SIG-M5 (cell line): ENCODE data around the gene SH3BP5.

Experiments used
- DNase-seq: peaks from one replicate; lab custom pipeline; 2025; lab: John Stamatoyannopoulos, UW

SH3BP5 gene

DNA sequence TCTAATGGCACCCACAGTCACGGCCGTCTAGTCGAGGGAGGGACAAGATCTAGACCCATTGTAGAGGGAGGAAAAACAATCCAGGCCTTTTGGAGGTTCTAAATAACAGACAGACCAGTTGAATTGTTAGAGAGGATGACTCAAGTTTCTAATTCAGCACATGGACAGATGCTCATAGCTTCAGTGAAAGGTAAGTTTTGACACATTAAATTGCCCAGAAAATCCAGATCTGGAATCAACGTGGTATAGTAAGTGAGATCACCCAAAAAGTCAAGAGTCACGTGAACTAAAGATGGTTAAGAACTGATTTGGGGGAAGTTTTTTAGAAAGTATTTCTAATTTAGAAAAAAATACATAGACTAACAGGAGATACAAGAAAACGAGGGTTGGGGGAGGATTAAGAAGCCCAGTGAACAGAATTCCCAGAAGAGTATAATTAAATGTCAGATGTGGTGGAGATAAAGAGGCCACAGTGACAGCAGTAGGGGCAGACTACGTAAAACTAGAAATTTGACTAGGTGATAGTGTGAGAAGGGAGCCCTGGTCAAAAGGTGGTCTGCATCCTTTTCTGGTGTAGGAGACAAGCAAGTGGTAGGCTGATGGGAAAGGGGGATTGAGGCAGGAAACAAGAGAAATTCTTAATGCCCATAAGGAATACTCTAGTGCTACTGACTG is 79.2 kb downstream of the SH3BP5 start:
- DNase-seq, result no peak

DNA sequence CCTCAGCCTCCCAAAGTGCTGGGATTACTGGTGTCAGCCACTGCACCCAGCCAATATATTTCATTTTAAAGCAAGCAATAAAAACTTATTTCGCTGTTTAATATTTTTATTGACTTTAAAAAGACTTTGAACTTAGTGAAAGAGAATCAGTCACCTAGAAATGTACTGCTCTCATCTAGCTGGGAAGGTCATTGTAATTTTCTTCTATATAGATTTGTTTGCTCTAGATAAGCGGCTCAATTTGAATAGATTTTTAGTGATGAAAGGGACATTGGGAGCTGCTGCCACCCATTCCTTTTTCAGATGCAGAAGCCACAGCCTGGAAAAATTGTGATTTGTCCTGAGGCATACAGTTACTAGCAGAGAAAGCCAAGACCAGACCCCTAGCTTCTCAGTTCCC is 86.2 kb downstream of the SH3BP5 start:
- DNase-seq, result no peak

DNA sequence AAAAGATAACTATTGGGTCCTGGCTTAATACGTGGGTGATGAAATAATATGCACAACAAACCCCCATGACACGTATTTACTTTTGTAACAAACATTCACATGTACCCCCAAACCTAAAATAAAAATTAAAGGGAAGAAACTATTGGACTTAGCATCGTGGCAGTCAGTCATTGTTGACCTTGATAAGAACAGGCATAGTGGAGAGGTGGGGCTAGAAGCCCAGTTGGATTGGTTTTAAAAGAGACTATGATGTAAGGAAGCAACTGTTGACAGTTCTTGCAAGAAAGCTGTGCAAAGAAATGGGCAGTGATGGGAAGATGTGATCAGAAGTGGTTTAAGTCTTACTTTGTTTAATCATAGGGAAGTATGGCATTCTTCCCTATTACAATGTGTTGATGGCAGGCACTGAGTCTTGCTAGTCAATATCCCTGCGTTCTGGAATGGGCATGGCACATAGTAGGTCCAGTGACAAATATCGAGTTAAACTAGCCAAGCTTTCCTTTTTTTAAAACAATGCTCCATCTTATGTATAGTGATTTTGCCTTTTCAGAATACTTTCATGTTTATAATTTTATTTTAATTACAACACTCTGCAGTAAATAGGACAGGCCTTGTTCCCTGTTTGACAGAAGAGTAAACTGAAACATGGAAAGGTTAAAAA is 88.4 kb downstream of the SH3BP5 start:
- no peak for DNase-seq

DNA sequence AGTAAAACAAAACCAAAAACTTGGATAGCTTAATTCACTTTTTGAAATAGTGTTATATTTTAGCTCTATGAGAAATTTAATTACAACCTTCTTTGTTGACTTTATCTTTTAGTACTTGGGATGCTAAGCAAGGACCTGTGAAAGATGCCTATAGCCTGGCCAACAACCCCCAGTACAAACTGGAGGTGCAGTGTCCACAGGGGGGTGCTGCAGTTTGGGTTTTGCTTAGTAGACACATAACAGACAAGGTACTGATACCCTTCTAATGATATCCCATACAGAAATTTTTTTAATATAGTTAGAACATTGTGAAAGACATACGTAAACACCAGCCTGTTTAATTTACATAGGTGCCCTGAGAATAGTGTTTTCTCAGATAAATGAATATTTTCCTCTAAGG is 91.0 kb downstream of the SH3BP5 start:
- no peak for DNase-seq

DNA sequence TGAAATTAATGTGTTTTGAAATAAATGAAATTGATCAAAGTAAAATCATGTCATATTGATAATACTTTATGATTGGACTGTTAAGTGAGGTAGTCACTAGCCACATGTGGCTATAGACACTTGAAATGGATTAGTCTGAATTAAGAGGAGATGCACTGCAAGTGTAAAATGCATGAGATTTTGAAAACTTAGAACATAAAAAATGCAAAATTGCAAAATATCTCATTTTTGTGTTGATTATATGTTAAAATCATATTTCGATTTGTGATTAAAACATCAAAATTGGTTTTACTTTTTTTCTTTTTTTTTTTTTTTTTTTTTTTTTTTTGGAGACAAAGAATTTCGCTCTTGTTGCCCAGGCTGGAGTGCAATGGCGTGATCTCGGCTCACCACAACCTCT is 103.1 kb downstream of the SH3BP5 start:
- no peak for DNase-seq

DNA sequence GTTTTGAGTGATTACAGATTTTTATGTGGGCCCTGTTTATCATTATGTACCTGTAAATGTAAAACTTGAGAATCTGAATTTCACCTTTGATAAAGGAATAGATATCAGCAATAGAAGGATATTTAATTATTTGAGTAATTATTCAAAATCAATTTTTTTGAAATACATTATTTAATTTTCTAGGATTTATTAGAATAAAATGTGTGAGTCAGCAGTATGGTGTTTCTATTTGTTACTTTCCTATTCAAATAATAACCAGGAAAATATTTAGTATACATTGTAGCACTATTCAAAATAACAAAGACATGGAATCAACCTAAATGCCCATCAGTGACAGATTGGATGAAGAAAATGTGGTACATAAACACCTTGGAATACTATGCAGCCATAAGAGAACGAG is 104.2 kb downstream of the SH3BP5 start:
- DNase-seq, result no peak

DNA sequence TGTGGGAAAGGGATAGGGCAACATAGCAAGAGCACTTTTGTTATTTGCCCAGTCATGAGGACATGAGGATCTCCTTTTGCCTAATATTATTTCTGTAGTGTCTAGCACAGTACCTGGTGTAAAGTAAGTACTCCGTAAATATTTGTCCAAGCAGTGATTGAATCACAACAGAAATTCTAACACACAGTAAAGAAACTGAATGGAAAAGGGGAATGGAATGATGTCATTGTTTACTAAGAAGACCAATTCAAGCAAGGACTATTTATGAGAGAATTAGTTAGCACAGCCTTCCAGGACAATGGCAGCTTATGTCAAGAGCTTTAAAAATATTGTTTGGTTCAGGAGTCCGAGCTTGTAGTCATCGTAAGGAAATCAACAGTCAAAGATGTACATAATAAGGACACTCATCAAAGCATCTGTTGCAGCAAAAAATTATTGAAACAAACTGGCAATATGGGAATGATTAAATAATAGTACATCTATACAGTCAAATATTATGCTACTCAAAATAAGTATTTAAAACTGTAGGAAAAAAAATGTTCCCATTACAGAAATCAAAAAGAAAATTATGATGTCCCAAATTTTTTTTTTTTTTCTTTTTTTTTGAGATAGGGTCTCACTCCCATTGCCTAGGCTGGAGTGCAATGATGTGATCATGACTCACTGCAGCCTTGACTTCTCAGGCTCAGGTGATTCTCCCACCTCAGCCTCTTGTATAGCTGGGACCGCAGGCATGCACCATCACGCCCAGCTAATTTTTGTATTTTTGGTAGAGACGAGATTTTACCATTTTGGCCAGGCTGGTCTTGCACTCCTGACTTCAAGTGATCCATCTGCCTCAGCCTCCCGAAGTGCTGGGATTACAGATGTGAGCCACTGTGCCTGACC is 108.5 kb downstream of the SH3BP5 start:
- no peak for DNase-seq

DNA sequence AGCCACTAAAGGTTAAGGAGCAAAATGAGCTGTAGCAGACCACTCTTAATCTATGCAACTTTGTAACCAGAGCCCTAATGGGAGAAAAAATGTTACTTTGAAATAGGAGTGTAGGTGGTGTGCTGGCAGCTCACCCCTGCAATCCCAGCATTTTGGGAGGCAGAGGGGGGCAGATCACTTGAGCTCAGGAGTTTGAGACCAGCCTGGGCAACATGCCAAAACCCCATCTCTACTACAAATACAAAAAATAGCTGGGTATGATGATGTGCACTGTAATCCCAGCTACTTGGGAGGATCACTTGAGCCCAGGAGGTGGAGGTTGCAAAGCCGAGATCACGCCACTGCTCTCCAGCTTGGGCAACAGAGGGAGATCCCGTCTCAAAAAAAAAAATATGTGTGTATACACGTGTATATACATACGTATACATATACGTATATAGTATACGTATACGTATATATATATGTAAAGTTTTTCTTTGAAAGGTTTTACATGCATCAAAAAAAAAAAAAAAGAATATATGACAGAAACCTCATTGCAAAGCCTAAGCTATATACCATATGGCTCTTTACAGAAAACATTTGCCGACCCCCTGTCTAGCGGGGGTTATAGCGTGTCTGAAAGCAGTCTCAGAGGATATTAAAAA is 110.7 kb downstream of the SH3BP5 start:
- no peak for DNase-seq

DNA sequence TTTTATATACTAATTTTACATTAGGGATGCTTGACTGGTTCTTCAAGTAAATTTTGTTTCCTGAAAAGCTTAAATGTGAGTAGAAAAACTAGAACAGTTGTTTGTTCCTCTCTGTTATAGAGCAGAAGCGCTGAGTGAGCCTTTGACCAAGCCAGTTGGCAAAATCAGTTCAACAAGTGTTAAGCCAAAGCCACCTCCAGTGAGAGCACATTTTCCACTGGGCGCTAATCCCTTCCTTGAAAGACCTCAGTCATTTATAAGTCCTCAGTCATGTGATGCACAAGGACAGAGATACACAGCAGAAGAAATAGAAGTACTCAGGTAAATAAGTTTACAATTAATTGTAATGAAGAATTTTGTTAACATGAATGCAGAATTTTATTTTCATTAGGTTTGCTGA is 111.7 kb downstream of the SH3BP5 start:
- no peak for DNase-seq

DNA sequence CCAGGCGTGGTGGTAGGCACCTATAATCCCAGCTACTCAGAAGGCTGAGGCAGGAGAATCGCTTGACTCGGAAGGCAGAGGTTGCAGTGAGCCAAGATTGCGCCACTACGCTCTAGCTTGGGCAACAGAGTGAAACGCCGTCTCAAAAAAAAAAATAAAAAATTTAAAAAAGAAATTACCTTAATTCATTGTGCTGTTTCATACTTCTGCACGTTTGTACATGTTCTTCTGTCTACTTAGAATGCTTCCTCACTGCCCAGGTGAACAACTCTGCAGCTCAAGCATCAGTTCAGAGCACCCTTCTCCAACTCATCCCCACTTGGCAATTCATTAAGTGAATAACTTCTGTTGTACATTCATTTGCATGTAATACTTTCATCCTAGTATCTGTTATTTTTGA is 112.3 kb downstream of the SH3BP5 start:
- no peak for DNase-seq

DNA sequence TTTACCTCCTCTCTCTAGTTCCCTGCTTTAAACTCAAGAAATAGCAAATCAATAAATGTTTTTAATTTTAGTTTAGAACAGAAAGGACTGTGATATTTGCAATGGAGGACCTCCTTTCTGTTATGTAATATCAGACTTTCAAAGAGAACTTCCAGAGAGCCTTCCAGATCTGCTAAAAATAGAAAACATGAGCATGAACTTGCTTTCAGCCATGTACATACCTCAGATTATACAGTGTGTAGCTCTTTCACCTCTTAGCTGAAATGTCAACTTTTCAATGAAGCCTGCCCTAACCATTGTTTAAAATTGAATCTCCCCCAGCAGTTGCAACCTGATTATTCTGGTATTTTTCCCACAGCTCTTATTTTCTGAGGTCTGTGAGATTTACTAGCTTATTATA is 113.7 kb downstream of the SH3BP5 start:
- DNase-seq, result no peak

DNA sequence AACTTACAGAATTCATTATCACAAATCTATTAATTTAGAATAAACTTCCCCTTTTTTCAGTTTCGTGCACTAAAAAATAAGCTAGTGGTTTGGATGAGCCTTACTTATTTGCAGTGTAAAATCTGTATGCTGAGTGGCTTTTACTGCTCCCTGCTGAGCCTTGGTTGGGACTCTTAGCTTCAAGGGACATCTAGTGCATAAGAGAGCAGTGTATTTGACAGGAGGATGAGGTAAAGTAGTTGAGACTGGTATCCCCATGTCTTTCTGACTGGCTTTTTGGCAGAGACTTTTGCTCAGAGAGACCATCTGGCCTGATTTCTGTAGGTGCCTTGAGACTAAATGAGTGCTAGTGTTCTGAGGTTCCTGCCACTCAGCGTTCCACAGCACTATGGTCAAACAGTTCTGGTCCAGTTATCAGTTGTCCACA is 114.5 kb downstream of the SH3BP5 start:
- no peak for DNase-seq

DNA sequence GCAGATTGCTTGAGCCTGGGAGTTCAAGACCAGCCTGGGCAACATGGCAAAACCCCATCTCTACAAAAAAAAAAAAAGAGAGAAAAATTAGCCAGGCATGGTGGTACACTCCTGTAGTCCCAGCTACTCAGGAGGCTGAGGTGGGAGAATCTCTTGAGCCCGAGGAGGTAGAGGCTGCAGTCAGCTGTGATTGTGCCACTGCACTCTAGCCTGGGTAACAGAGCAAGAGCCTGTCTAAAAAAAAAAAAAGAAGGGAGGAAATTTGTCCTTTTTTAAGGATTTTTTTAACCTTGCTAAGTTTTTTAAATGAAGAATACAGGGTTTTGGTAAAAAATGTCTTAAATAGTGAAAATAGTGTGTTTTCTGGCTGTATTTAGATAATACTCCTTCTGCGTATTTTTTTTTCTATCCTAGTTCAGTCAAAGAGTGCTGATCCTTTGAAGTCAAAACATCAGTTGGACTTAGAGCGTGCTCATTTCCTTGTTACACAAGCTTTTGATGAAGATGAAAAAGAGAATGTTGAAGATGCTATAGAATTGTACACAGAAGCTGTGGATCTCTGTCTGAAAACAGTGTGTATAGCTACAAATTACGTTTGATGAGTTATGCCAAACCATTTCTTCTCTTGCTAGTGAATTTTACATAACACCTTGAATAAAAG is 115.2 kb downstream of the SH3BP5 start:
- DNase-seq, result no peak

DNA sequence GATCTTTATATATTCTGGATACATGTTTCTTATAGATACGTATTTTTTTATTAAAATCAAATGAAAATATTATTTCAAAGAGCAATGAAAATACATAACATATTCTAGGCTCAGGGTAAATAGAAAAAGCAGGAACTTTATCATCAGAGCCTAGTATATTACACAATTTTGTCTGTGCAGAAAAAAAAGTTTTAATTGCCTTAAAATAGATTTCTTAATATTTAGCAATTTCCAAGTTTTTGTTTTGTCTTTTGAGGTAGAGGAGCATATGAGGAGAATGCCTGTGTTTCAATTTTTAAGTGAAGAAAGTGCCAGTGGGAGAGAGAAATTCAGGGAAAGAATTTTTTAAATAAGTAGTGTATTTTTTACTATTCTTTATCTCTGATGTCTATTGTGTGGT is 115.9 kb downstream of the SH3BP5 start:
- DNase-seq, result no peak

DNA sequence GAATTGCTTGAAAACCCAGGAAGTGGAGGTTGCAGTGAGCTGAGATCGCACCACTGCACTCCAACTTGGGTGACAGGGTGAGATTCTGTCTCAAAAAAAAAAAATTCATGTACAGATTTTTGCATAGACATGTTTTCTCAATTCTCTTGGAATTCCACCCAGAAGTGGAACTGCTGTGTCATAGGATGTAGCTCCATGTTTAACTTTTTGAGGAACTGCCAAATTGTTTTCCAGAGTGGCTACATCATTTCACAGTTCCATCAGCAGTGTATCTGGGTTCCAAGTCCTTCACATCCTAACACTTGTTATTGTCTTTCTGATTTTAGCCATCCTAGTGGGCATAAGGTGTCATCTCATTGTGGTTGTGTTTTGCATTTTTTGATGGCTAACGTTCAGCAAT is 116.4 kb downstream of the SH3BP5 start:
- DNase-seq, result no peak

DNA sequence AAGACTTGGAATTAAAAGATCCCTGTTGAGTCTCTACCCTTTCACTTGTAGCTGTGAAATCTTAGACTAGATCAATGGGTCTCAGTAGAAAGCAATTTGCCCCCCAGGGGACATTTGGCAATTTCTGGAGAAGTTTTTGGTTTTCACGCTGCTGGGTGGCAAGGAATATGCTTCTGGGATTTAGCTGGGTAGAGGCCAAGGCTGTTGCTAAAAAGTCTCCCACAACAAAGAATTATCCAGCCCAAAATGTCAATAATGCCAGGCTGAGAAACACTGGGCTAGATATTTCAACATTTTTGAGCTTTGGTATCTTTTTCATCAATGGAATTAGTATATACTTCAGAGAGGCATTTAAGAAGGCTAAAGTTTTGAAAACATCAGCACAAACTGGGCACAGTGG is 117.6 kb downstream of the SH3BP5 start:
- DNase-seq, result no peak

DNA sequence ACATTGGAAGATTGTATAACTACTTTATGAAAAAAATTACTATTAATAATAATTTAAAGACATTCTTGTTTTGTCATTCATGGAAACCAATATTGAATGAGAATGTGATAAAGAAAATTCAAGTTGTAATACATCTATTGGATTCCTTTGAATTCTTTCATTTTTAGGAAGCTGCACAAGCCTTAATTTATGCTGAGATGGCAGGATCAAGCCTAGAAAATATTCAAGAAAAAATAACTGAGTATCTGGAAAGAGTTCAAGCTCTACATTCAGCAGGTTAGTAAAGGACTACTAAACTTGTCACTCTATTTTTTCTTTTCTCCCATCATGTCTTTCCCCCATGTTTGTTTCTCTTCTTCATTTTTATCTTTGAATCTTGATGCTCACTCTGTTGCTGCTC is 120.4 kb downstream of the SH3BP5 start:
- DNase-seq, result no peak

DNA sequence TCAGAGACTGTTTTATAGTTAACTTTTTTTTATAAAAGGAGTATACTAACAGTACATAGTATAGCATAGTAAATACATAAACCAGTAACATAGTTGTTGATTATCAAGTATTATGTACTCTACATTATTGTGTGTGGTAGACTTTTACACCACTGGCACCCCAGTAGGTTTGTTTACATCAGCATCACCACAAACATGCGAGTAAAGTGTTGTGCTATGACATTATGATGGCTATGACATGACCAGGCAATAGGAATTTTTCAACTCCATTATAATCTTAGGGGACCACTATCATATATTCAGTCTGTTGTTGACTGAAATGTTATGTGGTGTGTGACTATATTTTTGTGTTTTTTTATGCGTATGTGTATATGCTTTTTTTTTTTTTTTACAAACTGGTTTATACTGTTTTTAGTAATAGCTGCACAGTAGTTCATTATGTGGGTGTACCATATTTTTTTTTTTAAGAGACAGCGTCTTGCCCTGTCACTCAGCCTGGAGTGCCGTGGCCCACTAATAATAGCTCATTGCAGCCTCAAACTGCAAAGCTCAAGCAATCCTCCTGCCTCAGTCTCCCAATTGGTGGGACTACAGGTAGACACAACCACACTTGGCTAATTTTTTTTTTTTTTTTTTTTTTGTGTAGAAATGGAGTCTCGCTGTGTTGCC is 124.4 kb downstream of the SH3BP5 start:
- DNase-seq, result no peak

DNA sequence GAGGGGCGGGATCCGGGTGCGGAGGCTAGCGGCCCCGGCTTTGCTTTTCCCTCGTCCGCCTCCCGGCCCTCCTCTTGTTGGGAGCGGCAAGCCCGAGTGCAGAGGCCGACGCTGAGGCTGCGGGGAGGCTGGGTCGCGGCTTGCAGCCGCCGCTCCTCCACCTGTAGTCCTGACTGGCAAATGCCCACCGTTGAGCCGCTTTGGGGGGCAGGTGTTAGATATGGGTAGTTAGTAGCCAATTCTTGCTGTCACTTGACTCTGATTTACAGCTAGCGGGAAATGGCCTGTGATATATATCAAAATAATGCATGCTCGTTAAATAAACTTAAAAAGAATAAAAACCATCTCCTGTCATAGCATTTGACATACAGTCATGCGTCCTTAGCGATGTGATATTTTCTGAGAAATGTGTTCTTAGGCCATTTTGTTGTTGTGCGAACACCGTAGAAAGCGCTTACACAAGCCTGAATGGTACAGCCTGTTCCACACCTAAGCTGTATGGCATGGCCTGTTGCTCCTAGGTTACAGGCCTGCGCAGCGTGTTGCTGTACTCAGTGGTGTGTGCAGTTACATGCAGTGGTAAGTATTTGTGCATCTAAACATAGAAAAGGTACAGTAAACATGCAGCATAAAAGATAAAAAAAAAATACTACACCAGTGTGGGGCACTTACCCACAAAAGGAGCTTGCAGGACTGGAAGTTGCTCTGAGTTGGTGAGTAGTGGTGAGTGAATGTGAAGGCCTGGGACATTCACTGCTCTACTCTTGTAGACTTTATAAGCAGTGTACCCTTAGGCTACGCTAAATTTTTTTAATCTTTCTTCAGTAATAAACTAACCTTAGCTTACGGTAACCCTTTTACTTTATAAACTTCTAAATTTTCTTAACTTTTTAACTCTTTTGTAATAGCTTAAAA is 125.5 kb downstream of the SH3BP5 start:
- no peak for DNase-seq

DNA sequence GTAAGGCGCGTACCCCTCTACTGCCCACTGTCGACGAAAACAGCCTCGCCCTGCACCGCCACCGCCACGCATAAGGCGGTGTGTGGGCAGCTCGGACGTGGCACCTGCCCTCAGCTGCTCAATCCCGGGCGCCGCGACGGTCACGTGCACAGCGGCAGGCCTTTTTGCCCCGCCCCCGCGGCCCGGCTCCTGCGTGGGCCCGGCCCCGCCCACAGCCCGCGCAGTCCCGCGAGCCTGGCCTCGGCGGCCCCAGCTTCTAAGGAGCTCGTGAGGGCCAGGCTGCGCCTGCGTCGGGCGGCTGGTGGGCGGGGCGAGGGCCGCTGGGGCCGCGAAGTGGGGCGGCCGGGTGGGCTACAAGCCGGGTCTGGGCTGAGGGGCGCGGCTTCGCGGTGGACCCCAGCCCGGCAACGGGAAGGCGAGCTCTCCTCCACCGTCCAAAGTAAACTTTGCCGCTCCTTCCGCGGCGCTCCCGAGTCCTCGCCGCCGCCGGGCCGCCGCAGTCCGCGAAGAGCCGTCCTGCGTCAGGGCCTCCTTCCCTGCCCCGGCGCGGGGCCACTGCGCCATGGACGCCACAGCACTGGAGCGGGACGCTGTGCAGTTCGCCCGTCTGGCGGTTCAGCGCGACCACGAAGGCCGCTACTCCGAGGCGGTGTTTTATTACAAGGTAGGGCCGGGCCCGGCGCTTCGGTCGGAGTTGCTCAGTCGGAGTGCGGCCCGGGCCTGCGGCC is 126.3 kb downstream of the SH3BP5 start, which contains the start of gene CAPN7:
TSS of gene CAPN7 (plus strand) at position 313 of the 728 bp plus-strand sequence. CDS start at position 563, 250 bp downstream.
- no peak for DNase-seq
